Body of pancreas (tissue), 4 donors: ENCODE measurements around the gene PLA2G4D. TPM values are rescaled to one million over a fixed set of nuclear protein-coding genes. Genes with fewer than 3 reads are reported as not detected.
A peak's percentile ranks its signal among the peaks of the same experiment; 100 is the strongest.

Experiments used
- ATAC-seq: fragments of 150-250 bp; one replicate; pipeline ENCODE4 v1.9.1; 2016
- DNase-seq, 4 donors: peaks; one replicate each; pipeline ENCODE4 v3.0.0-alpha.2; 2019
- H3K27ac ChIP-seq, 4 donors: fragments of 200-600 bp; sonication (generic); 1 replicate in 3 of 4; 2 replicates in 1 of 4; pipeline versions ENCODE4 v1.5.1 to v1.6.1; 2016 to 2019; ENCODE audit warnings: mild to moderate bottlenecking in 1 of 4, mixed read lengths in 1 of 4, moderate library complexity in 1 of 4
- H3K27me3 ChIP-seq, 2 donors: fragments of 200-600 bp; sonication (generic); one replicate each; pipeline ENCODE4 v1.6.0; 2016; ENCODE audit warnings: mild to moderate bottlenecking in 1 of 2
- H3K36me3 ChIP-seq, 2 donors: fragments of 200-600 bp; sonication (generic); replicated peaks in 1 of 2; 2 replicates each; pipeline ENCODE4 v1.5.1; 2016; ENCODE audit warnings: low read depth in 2 of 2; ENCODE audit not compliant: insufficient read depth in 1 of 2
- H3K4me1 ChIP-seq: fragments of 200-600 bp; sonication (generic); one replicate; pipeline ENCODE4 v1.6.0; 2016
- H3K4me3 ChIP-seq, 2 donors: fragments of 200-600 bp; sonication (generic); 1 replicate in 1 of 2; 2 replicates in 1 of 2; pipeline ENCODE4 v1.5.1; 2016 to 2019
- H3K9me3 ChIP-seq, 3 donors: fragments of 200-600 bp; sonication (generic); 1 replicate in 2 of 3; 2 replicates in 1 of 3; pipeline ENCODE4 v1.5.1; 2016
- POLR2A ChIP-seq, 3 donors: fragments of 450-650 bp; IDR thresholded peaks; one replicate each; pipeline ENCODE4 v1.6.1; 2016; ENCODE audit warnings: antibody characterized with exemption in 3 of 3, mild to moderate bottlenecking in 2 of 3
- WGBS, 2 donors: methylation state at CpG; one replicate each; pipeline ENCODE4 v1.1.5; 2017; 5-methylcytosine and 5-hydroxymethylcytosine counted together
- intact Hi-C: fragments of 100-400 bp; cut with DNase I; formaldehyde crosslinking; loops from one replicate; pipeline ENCODE4 v1.15.1; 2023
- total RNA-seq, 2 donors: library from RNA; depleted of rRNA; stranded (reverse); fragments of >200 nt; gene quantifications; one replicate each; pipeline ENCODE4 v1.1.0, GENCODE V29; 2016
- TF ChIP-seq, protein P1 (sequence below), 7 experiments: fragments of 450-650 bp in 4 of 7; fragments of 200-600 bp in 3 of 7; sonication (generic) in 3 of 7; IDR thresholded peaks; one replicate each; pipeline ENCODE4 v1.5.1; 2016 to 2019; ENCODE audit warnings: antibody characterized with exemption in 7 of 7

Gene PLA2G4D
- total RNA-seq, 2 donors from 2014 or later: not detected

DNA sequence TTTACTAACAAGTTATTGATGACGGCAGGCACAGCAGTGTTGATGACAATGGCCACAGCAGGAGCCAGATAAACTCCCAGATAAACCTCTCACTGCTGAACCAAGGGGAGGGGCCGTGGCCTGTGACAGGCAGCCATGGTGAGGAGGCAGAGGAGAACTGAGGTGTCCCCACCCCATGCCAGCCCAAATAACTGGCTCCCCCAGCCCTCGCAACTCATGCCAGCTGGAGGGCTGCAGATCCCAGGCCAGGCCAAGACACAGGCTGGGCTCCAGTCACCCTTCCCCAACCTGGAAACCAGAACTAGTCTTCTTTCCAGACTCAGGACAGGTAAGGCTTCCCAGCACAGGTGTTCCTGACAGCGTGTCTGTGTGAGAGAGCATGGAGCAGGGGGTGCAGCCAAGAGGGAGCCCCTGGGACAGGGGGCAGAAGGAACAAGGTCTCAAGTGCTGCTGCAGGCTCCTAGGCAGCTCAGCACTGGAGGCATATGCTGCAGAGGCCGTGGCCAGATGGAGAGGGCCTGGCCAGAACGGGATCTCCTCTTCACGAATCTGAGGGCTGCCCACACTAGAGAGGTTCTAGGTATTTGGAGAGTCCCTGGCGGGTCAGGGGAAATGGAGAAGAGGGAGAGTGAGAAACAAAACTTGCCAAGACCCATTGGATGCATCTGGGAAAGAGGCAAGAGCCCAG lies 46.2 kb upstream of the PLA2G4D start:
- no peaks in the 10 kb centered on the region for H3K4me1 ChIP-seq
- intact Hi-C loops: loop anchor here (10.0 kb wide), 1 partner anchor 146 kb away; no protein-coding TSS in a partner anchor
- no peak for TF ChIP-seq POLR2A (IDR thresholded peaks at IDR 0.05)
- no peaks in the 10 kb centered on the region for H3K36me3 ChIP-seq
- H3K27me3 ChIP-seq: no peaks in the 10 kb centered on the region
- no peak overlapping the region for H3K27ac ChIP-seq
- DNase-seq (peak in 1 of 4 donors; percentile 8), ATAC-seq (no peak)
- no peaks in the 10 kb centered on the region for H3K9me3 ChIP-seq
- WGBS, 2 donors: 89 to 97% methylated on average over 6 to 8 of the region's 8 CpGs
- H3K4me3 ChIP-seq: no peak overlapping the region

DNA sequence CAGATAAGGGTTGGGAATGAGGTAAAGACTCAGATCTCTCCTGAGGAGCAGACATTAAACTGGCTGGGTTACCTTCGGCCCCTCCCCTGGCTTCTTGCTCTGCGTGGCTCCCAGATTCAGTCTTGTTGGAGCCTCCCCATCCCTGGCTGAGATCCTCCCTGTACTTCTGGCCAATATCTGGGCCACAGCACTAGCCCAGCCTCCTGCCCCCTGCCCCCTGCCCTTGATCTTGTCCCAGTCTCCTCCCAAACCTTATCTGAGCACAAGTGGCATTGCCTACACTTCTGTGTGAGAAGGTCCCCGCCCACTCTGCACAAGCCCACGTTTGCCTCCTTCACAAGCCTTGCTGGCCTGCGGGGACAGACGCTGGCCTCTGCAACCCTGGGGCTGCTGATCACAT lies 45.2 kb upstream of the PLA2G4D start:
- 77 to 78% methylated on average over 6 of the region's 6 CpGs for WGBS, 2 donors
- DNase-seq: no peak
- no peak for ATAC-seq

DNA sequence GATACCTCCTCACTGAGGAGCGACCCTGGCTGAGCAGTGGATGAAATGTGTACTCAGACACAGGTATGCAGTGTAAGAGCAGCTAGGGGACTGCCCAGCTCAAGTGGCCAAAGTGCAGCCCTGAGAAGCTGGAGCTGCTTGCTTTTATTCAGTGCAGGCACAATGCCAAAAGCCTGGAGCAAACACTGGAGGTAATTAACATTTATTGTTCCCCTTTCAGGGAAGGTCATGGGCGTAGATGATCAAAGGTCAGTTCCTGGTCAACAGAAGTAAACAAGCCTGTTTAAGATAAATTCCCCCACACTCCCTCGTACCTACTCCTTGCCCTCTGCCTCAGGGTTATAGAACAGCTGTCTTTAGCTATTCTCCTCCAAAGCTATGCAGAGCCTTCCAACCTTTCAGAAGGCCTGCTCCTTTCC lies 44.6 kb upstream of the PLA2G4D start:
- 45 to 49% methylated on average over 3 of the region's 3 CpGs for WGBS, 2 donors
- intact Hi-C loops: loop anchor here (5.0 kb wide), 1 partner anchor 72 kb away; no protein-coding TSS in a partner anchor
- Histone ChIP-seq H3K36me3 (no peaks in the 10 kb centered on the region), H3K4me1 (no peaks in the 10 kb centered on the region), H3K27ac (no peak overlapping the region), H3K27me3 (no peaks in the 10 kb centered on the region), H3K4me3 (no peak overlapping the region), H3K9me3 (no peaks in the 10 kb centered on the region)
- DNase-seq (no peak), ATAC-seq (no peak)
- TF ChIP-seq, protein P1, sequence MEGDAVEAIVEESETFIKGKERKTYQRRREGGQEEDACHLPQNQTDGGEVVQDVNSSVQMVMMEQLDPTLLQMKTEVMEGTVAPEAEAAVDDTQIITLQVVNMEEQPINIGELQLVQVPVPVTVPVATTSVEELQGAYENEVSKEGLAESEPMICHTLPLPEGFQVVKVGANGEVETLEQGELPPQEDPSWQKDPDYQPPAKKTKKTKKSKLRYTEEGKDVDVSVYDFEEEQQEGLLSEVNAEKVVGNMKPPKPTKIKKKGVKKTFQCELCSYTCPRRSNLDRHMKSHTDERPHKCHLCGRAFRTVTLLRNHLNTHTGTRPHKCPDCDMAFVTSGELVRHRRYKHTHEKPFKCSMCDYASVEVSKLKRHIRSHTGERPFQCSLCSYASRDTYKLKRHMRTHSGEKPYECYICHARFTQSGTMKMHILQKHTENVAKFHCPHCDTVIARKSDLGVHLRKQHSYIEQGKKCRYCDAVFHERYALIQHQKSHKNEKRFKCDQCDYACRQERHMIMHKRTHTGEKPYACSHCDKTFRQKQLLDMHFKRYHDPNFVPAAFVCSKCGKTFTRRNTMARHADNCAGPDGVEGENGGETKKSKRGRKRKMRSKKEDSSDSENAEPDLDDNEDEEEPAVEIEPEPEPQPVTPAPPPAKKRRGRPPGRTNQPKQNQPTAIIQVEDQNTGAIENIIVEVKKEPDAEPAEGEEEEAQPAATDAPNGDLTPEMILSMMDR (IDR thresholded peaks at IDR 0.05): no peak
- TF ChIP-seq POLR2A (IDR thresholded peaks at IDR 0.05): no peak

More for the DNA sequence above, 45.2 kb upstream of the PLA2G4D start:
- TF ChIP-seq, protein P1 (IDR thresholded peaks at IDR 0.05): no peak
- TF ChIP-seq POLR2A (IDR thresholded peaks at IDR 0.05): no peak
- Histone ChIP-seq H3K27ac (no peak overlapping the region), H3K36me3 (no peaks in the 10 kb centered on the region), H3K27me3 (no peaks in the 10 kb centered on the region), H3K4me1 (no peaks in the 10 kb centered on the region), H3K4me3 (no peak overlapping the region), H3K9me3 (no peaks in the 10 kb centered on the region)
- intact Hi-C loops: loop anchor here (5.0 kb wide), 1 partner anchor 72 kb away; no protein-coding TSS in a partner anchor

DNA sequence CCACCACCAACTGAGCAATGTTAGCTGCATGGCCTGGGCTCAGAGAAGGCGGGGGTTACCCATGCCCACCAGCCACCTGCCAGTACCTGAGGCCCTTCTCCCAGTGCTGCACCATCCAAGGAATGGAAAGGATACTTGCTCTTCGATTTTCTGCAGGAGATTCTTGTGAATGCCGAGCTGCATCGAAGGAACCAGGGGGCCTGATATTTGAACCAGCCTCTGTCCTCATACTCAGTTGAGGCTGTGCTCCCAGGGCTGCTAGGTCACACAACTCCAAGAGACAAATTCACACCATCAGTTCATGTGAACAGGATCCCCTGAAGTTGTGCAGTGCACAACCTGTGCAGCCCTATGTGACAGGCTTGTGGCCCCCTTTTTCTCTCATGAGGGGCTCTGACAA lies 44.0 kb upstream of the PLA2G4D start:
- no peak overlapping the region for H3K27ac ChIP-seq
- no peaks in the 10 kb centered on the region for H3K36me3 ChIP-seq
- H3K4me1 ChIP-seq: no peaks in the 10 kb centered on the region
- TF ChIP-seq, protein P1 (IDR thresholded peaks at IDR 0.05): no peak
- no peak for TF ChIP-seq POLR2A (IDR thresholded peaks at IDR 0.05)
- DNase-seq (no peak), ATAC-seq (no peak)
- H3K9me3 ChIP-seq: no peaks in the 10 kb centered on the region
- 69 to 88% methylated on average over 3 to 4 of the region's 4 CpGs for WGBS, 2 donors
- intact Hi-C loops: loop anchor here (5.0 kb wide), 1 partner anchor 71 kb away; no protein-coding TSS in a partner anchor
- H3K4me3 ChIP-seq: no peak overlapping the region
- no peaks in the 10 kb centered on the region for H3K27me3 ChIP-seq

DNA sequence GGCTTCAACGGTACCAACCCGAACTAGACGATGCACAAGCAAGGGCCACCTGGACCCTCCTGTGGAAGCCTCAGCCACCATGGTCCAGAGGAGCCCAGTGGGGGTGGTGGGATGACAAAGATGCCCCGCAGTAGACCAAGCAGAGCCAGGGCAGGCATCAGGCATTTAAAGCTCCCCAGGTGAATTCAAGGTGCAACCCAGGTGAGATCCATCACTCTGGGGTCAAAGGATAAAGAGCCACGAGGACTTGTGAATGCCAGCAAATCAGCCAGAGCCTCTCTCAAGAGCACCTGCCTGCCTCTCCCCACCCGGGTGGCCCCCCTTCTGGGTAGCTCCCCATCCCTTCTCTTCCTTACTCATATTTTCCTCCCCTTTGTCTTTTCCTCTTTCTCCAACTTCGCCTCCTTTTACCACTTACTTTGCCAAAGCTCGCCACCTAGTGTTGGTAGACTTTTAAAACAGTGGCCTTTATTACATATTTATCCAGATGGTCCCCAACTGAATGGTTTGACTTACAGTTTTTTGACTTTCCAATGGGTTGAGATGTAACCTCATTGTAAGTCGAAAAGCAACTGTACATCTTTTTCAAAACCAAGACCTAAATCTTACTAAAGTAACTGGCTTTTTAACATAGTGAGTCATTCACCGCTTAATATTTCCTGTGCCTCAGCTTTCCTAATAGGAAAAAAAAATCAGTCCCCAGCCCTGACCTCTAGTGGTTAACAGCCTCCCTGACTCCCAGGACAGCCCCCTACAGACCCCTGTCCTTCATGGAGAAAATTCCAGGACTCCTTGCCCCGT lies 43.3 kb upstream of the PLA2G4D start:
- Histone ChIP-seq H3K9me3 (no peaks in the 10 kb centered on the region), H3K36me3 (no peaks in the 10 kb centered on the region), H3K4me3 (no peak overlapping the region), H3K4me1 (no peaks in the 10 kb centered on the region), H3K27me3 (no peaks in the 10 kb centered on the region), H3K27ac (no peak overlapping the region)
- TF ChIP-seq, protein P1 (IDR thresholded peaks at IDR 0.05): peak; percentile 33 to 69 (median 63)
- no peak for TF ChIP-seq POLR2A (IDR thresholded peaks at IDR 0.05)
- DNase-seq: peak in 2 of 4 donors; percentile 33 to 50
- intact Hi-C loops: loop anchor here (5.0 kb wide), 1 partner anchor 70 kb away; no protein-coding TSS in a partner anchor
- ATAC-seq: peak; percentile 38
- WGBS, 2 donors: 41 to 42% methylated on average over 10 to 11 of the region's 11 CpGs
